ENCODE measurements around the gene ADCY1.

DNA sequence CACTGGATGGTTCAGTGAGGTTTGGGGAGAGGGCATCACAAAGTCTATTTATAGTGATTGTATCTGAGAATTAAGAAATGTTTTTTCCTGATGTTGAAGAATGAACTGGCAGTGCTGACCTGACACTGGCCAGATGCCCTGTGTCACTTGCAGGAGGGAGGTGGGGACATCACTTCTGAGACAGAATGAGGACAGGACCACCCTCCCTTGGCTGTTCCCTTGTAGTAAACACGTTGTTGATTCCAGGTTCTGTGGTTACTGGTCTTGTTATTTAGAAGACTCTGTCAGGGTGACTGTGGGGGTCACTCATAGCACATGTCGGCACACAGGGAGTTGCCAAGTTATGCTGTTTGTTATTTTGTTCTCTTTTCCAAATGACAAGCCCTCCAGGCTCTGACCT, 126.4 kb downstream of the ADCY1 start:
- TF ChIP-seq, protein P1, sequence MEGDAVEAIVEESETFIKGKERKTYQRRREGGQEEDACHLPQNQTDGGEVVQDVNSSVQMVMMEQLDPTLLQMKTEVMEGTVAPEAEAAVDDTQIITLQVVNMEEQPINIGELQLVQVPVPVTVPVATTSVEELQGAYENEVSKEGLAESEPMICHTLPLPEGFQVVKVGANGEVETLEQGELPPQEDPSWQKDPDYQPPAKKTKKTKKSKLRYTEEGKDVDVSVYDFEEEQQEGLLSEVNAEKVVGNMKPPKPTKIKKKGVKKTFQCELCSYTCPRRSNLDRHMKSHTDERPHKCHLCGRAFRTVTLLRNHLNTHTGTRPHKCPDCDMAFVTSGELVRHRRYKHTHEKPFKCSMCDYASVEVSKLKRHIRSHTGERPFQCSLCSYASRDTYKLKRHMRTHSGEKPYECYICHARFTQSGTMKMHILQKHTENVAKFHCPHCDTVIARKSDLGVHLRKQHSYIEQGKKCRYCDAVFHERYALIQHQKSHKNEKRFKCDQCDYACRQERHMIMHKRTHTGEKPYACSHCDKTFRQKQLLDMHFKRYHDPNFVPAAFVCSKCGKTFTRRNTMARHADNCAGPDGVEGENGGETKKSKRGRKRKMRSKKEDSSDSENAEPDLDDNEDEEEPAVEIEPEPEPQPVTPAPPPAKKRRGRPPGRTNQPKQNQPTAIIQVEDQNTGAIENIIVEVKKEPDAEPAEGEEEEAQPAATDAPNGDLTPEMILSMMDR (IDR thresholded peaks at IDR 0.05) = no peak
- TF ChIP-seq POLR2A (IDR thresholded peaks at IDR 0.05) = no peak
